IMR-90 (cell line): ENCODE data around the gene SRMS. TPM values are rescaled to one million over a fixed set of nuclear protein-coding genes. Genes with fewer than 3 reads are reported as not detected.
A peak's percentile ranks its signal among the peaks of the same experiment; 100 is the strongest.

ENCODE experiments used
- ATAC-seq: fragments of 200-7000 bp; cut with Tn5 transposase; 2 replicates; pipeline ENCODE4 v1.9.1; 2020; ENCODE audit warnings: low read depth, mild to moderate bottlenecking, moderate library complexity
- BruUV-seq: library from RNA; stranded (reverse); fragments of 400-500 nt; replicated peaks from 2 replicates; lab custom pipeline; 2021; lab: Mats Ljungman, UMichigan
- CTCF ChIA-PET: fragments of 300-600 bp; formaldehyde crosslinking; extraction: SDS; loops from one replicate; lab custom pipeline; 2021; ENCODE audit warnings: antibody characterized with exemption; lab: Yijun Ruan, JAX
- POLR2A ChIA-PET: fragments of 300-600 bp; sonication (Branson Sonifier 250); formaldehyde crosslinking; loops from one replicate; lab custom pipeline; 2022; ENCODE audit warnings: antibody characterized with exemption; ENCODE audit not compliant: unreplicated experiment; lab: Charles Lee
- DNase-seq: peaks from one replicate; pipeline ENCODE4 v3.0.0; 2013
- H2AFZ ChIP-seq: replicated peaks from 2 replicates; pipeline ENCODE3; 2013; ENCODE audit warnings: low read length, mild to moderate bottlenecking; ENCODE audit not compliant: poor library complexity
- H2AK5ac ChIP-seq: 2 replicates; pipeline ENCODE4 v1.6.1; 2013; ENCODE audit warnings: low read depth, low read length, inconsistent platforms
- H2AK9ac ChIP-seq: replicated peaks from 2 replicates; pipeline ENCODE3; 2013; ENCODE audit warnings: mild to moderate bottlenecking, low read depth, low read length, moderate library complexity; ENCODE audit not compliant: poor library complexity
- H2BK120ac ChIP-seq: 2 replicates; pipeline ENCODE4 v1.6.1; 2013; ENCODE audit warnings: low read depth, low read length, inconsistent platforms
- H2BK15ac ChIP-seq: 3 replicates; pipeline ENCODE4 v1.6.1; 2013; ENCODE audit warnings: low read depth, low read length, inconsistent platforms
- H2BK20ac ChIP-seq: 2 replicates; pipeline ENCODE4 v1.6.1; 2013; ENCODE audit warnings: low read depth, mild to moderate bottlenecking, inconsistent platforms, low read length, moderate library complexity
- H2BK5ac ChIP-seq: 2 replicates; pipeline ENCODE4 v1.6.1; 2013; ENCODE audit warnings: mild to moderate bottlenecking, low read depth, low read length, inconsistent platforms; ENCODE audit not compliant: poor library complexity, severe bottlenecking
- H3K14ac ChIP-seq: replicated peaks from 2 replicates; pipeline ENCODE4 v1.6.1; 2013; ENCODE audit warnings: low read depth, low read length, inconsistent platforms
- H3K18ac ChIP-seq: 2 replicates; pipeline ENCODE4 v1.6.1; 2013; ENCODE audit warnings: low read depth, low read length, control low read depth
- H3K23ac ChIP-seq: 2 replicates; pipeline ENCODE4 v1.6.1; 2013; ENCODE audit warnings: low read depth, low read length, inconsistent platforms
- H3K27ac ChIP-seq: 2 replicates; pipeline ENCODE4 v1.5.1; 2013; ENCODE audit warnings: mild to moderate bottlenecking, control low read depth, low read length; ENCODE audit not compliant: insufficient read depth
- H3K27me3 ChIP-seq: 2 replicates; pipeline ENCODE4 v1.6.1; 2013; ENCODE audit warnings: low read length; ENCODE audit not compliant: control insufficient read depth, insufficient read depth
- H3K36me3 ChIP-seq: 2 replicates; pipeline ENCODE4 v1.6.1; 2013; ENCODE audit warnings: low read length, mixed read lengths; ENCODE audit not compliant: control insufficient read depth, insufficient read depth
- H3K4ac ChIP-seq: 2 replicates; pipeline ENCODE4 v1.6.1; 2013; ENCODE audit warnings: low read depth, low read length, inconsistent platforms
- H3K4me1 ChIP-seq: 2 replicates; pipeline ENCODE4 v1.6.1; 2013; ENCODE audit warnings: low read length, mixed read lengths; ENCODE audit not compliant: control insufficient read depth, insufficient read depth
- H3K4me2 ChIP-seq: 2 replicates; pipeline ENCODE4 v1.6.1; 2013; ENCODE audit warnings: low read depth, mild to moderate bottlenecking, control low read depth, low read length, moderate library complexity
- H3K4me3 ChIP-seq: 2 replicates; pipeline ENCODE4 v1.5.1; 2013; ENCODE audit warnings: low read depth, mild to moderate bottlenecking, control low read depth, low read length, moderate library complexity; ENCODE audit not compliant: insufficient read depth
- H3K56ac ChIP-seq: 2 replicates; pipeline ENCODE4 v1.6.1; 2013; ENCODE audit warnings: low read length, inconsistent platforms; ENCODE audit not compliant: insufficient read depth; ENCODE audit errors: extremely low read depth
- H3K79me1 ChIP-seq, 2 experiments: 2 replicates each; pipeline ENCODE4 v1.6.1; 2013; ENCODE audit warnings: low read length in 2 of 2, inconsistent platforms in 1 of 2, low read depth in 1 of 2
- H3K9ac ChIP-seq: 2 replicates; pipeline ENCODE4 v1.6.1; 2013; ENCODE audit warnings: low read depth, low read length, control low read depth
- H3K9me1 ChIP-seq: 2 replicates; pipeline ENCODE4 v1.6.1; 2013; ENCODE audit warnings: low read length, inconsistent platforms; ENCODE audit not compliant: insufficient read depth
- H3K9me3 ChIP-seq: 2 replicates; pipeline ENCODE4 v1.6.1; 2013; ENCODE audit warnings: low read length; ENCODE audit not compliant: control insufficient read depth, insufficient read depth
- H4K20me1 ChIP-seq: 2 replicates; pipeline ENCODE4 v1.6.1; 2013; ENCODE audit warnings: low read length, inconsistent platforms; ENCODE audit not compliant: insufficient read depth
- H4K5ac ChIP-seq: 2 replicates; pipeline ENCODE4 v1.6.1; 2013; ENCODE audit warnings: mild to moderate bottlenecking, low read depth, low read length, control low read depth
- H4K8ac ChIP-seq, 2 experiments: 2 replicates each; pipeline ENCODE4 v1.6.1; 2013; ENCODE audit warnings: low read depth in 2 of 2, low read length in 2 of 2, control low read depth in 1 of 2, inconsistent platforms in 1 of 2
- H4K91ac ChIP-seq: 2 replicates; pipeline ENCODE4 v1.6.1; 2013; ENCODE audit warnings: low read depth, low read length, inconsistent platforms; ENCODE audit not compliant: insufficient read depth
- BHLHE40 ChIP-seq: fragments of 150-350 bp; IDR thresholded peaks from 2 replicates; pipeline ENCODE4 v1.6.1; 2016; ENCODE audit warnings: mild to moderate bottlenecking, low read depth, low read length
- CHD1 ChIP-seq: IDR thresholded peaks from 2 replicates; pipeline ENCODE4 v1.6.1; 2012; ENCODE audit warnings: low read depth, low read length, improper control_type of control experiment
- CTCF ChIP-seq: conservative IDR thresholded peaks from 2 replicates; pipeline ENCODE4 v1.5.1; 2012; ENCODE audit warnings: mild to moderate bottlenecking, low read depth, low read length, improper control_type of control experiment
- ELK1 ChIP-seq: fragments of 150-350 bp; IDR thresholded peaks from 2 replicates; pipeline ENCODE4 v1.6.1; 2016; ENCODE audit warnings: low read depth, mild to moderate bottlenecking, low read length, moderate library complexity, borderline replicate concordance
- FOS ChIP-seq: fragments of 150-350 bp; IDR thresholded peaks from 2 replicates; pipeline ENCODE4 v1.6.1; 2016; ENCODE audit warnings: low read depth, low read length
- MAFK ChIP-seq: IDR thresholded peaks from 2 replicates; pipeline ENCODE4 v1.6.1; 2012; ENCODE audit warnings: low read depth, low read length, improper control_type of control experiment
- MXI1 ChIP-seq: IDR thresholded peaks from 2 replicates; pipeline ENCODE4 v1.6.1; 2012; ENCODE audit warnings: low read depth, mild to moderate bottlenecking, low read length, moderate library complexity, borderline replicate concordance
- NFE2L2 ChIP-seq: fragments of 150-350 bp; IDR thresholded peaks from 2 replicates; pipeline ENCODE4 v1.6.1; 2016; ENCODE audit warnings: low read depth, mild to moderate bottlenecking, low read length
- POLR2A ChIP-seq: IDR thresholded peaks from 2 replicates; pipeline ENCODE4 v1.6.1; 2012; ENCODE audit warnings: mild to moderate bottlenecking, low read depth, low read length
- RAD21 ChIP-seq: IDR thresholded peaks from 2 replicates; pipeline ENCODE4 v1.6.1; 2012; ENCODE audit warnings: low read length, improper control_type of control experiment
- RCOR1 ChIP-seq: IDR thresholded peaks from 2 replicates; pipeline ENCODE4 v1.6.1; 2012; ENCODE audit warnings: mild to moderate bottlenecking, low read length, improper control_type of control experiment; ENCODE audit not compliant: insufficient replicate concordance
- RFX5 ChIP-seq: IDR thresholded peaks from 2 replicates; pipeline ENCODE4 v1.8.0; 2012; ENCODE audit warnings: low read depth, mild to moderate bottlenecking, low read length, moderate library complexity
- SMC3 ChIP-seq: fragments of 150-350 bp; IDR thresholded peaks from 2 replicates; pipeline ENCODE4 v1.6.1; 2016; ENCODE audit warnings: low read depth, mild to moderate bottlenecking, antibody characterized with exemption, low read length, moderate library complexity
- USF2 ChIP-seq: fragments of 150-350 bp; IDR thresholded peaks from 2 replicates; pipeline ENCODE4 v1.6.1; 2017; ENCODE audit warnings: mild to moderate bottlenecking, antibody characterized with exemption, low read length, low read depth
- WGBS, 2 experiments: methylation state at CpG; one replicate each; pipeline versions ENCODE4 v1.1.5 to v1.1.7; 2013; ENCODE audit warnings: missing lambda C conversion rate in 2 of 2; ENCODE audit not compliant: insufficient read length in 1 of 2; ENCODE audit errors: extremely low coverage in 2 of 2; 5-methylcytosine and 5-hydroxymethylcytosine counted together
- dilution Hi-C: fragments of 300-500 bp; cut with HindIII; formaldehyde crosslinking; loops from one replicate; pipeline ENCODE4 v1.14.3; 2018; ENCODE audit warnings: low sequenced_read_pairs; ENCODE audit not compliant: unreplicated experiment
- in situ Hi-C: fragments of 300-500 bp; cut with MboI; formaldehyde crosslinking; loops from 3 replicates; pipeline ENCODE4 v1.14.3; 2019; ENCODE audit warnings: low sequenced_read_pairs, inconsistent platforms, mixed read lengths
- intact Hi-C: fragments of 100-400 bp; cut with micrococcal nuclease; formaldehyde crosslinking; loops from 2 replicates; pipeline ENCODE4 v1.10.0; 2022
- polyA plus RNA-seq, 3 experiments: library from polyadenylated mRNA; depleted of rRNA; stranded (reverse); fragments of >200 nt; gene quantifications; 2 replicates each; pipeline ENCODE4 v1.2.3, GENCODE V29; 2012; ENCODE audit warnings: low replicate concordance in 1 of 3
- total RNA-seq: library from RNA; depleted of rRNA; stranded (reverse); fragments of >200 nt; gene quantifications from 2 replicates; pipeline ENCODE4 v1.2.3, GENCODE V29; 2012

Gene SRMS
- total and polyA plus RNA-seq, 2 of the 4 experiments (the other 2 are of a cell fraction): not detected

GRCh38 chr20:63529861-63530787 lies 17.4 kb downstream of the SRMS start:
- Histone ChIP-seq H4K91ac (no peak overlapping the region), H3K14ac (no peak overlapping the region), H3K27ac (no peak overlapping the region), H3K4me3 (no peak overlapping the region), H3K23ac (no peak overlapping the region), H2AFZ (no peak overlapping the region), H3K9me3 (no peaks in the 10 kb centered on the region), H4K5ac (no peak overlapping the region), H3K56ac (no peak overlapping the region), H4K20me1 (no peaks in the 10 kb centered on the region), H2BK5ac (no peak overlapping the region), H2AK5ac (no peak overlapping the region), H3K4me1 (no peaks in the 10 kb centered on the region), H3K9me1 (no peaks in the 10 kb centered on the region), H3K4me2 (no peak overlapping the region), H2AK9ac (peak overlapping the region; percentile 28), H3K36me3 (no peaks in the 10 kb centered on the region), H3K18ac (no peak overlapping the region), H2BK120ac (no peak overlapping the region), H4K8ac (no peak overlapping the region), H3K9ac (no peak overlapping the region), H3K79me1 (no peaks in the 10 kb centered on the region), H2BK15ac (no peak overlapping the region), H3K27me3 (peaks cover 4% of the 10 kb centered on the region; the same call in 1 of the 2 replicates), H2BK20ac (no peak overlapping the region), H3K4ac (no peak overlapping the region)
- dilution Hi-C loops: no loop called here
- BruUV-seq: no TSS peak
- intact Hi-C loops: loop anchor here (10.0 kb wide), 1 partner anchor 125 kb away; the partner anchor contains the start of genes RTEL1 and STMN3
- in situ Hi-C loops: loop anchor here (10.0 kb wide), 2 partner anchors 335 to 445 kb away; partner anchors contain the start of genes ABHD16B, SAMD10 and TPD52L2
- ChIA-PET POLR2A (interaction anchor here (0.5 kb wide), 1 partner anchor 180 kb away, joined by 4 read pairs; no protein-coding TSS in a partner anchor), CTCF (no interaction called here)
- DNase-seq (no peak), ATAC-seq (no peak)
- 85% methylated on average over 26 of the region's 39 CpGs; no CpG with 5 or more reads in 1 of the 2 experiments for WGBS, 2 experiments
- TF ChIP-seq SMC3 (no peak), MXI1 (no peak), NFE2L2 (no peak), BHLHE40 (no peak), CTCF (no peak), FOS (no peak), POLR2A (no peak; the same call in 1 of the 2 replicates), RFX5 (no peak), ELK1 (no peak), CHD1 (no peak), RCOR1 (no peak), RAD21 (no peak), USF2 (no peak), MAFK (no peak)
